Esophagus squamous epithelium (tissue), 5 donors: ENCODE data around the gene C3AR1. TPM values are rescaled to one million over a fixed set of nuclear protein-coding genes. Genes with fewer than 3 reads are reported as not detected.

Source experiments
- DNase-seq: peaks from one replicate; lab custom pipeline; 2025; lab: John Stamatoyannopoulos, UW
- H3K27ac ChIP-seq, 4 donors: fragments of 200-600 bp; sonication (generic); one replicate each; pipeline ENCODE4 v1.5.1; 2016 to 2019; ENCODE audit warnings: mild to moderate bottlenecking in 1 of 4
- H3K27me3 ChIP-seq, 4 donors: fragments of 200-600 bp; sonication (generic); 1 replicate in 3 of 4; 2 replicates in 1 of 4; pipeline versions ENCODE4 v1.5.1 to v1.6.0; 2017 to 2021; ENCODE audit warnings: antibody characterized with exemption in 1 of 4
- H3K36me3 ChIP-seq, 3 donors: fragments of 200-600 bp; sonication (generic); one replicate each; pipeline ENCODE4 v1.5.1; 2016 to 2019
- H3K4me1 ChIP-seq, 3 donors: fragments of 200-600 bp; sonication (generic); one replicate each; pipeline ENCODE4 v1.5.1; 2017 to 2019
- H3K4me3 ChIP-seq, 4 donors: fragments of 200-600 bp; sonication (generic); 1 replicate in 3 of 4; 2 replicates in 1 of 4; pipeline ENCODE4 v1.5.1; 2016 to 2019; ENCODE audit warnings: mild to moderate bottlenecking in 2 of 4, moderate library complexity in 1 of 4
- H3K9me3 ChIP-seq, 3 donors: fragments of 200-600 bp; sonication (generic); one replicate each; pipeline ENCODE4 v1.5.1; 2016 to 2019
- CTCF ChIP-seq, 6 experiments: fragments of 450-650 bp in 4 of 6; fragments of 200-600 bp in 2 of 6; sonication (generic) in 2 of 6; IDR thresholded peaks; one replicate each; pipeline ENCODE4 v1.5.1; 2016 to 2019; ENCODE audit warnings: antibody characterized with exemption in 6 of 6, mild to moderate bottlenecking in 4 of 6, moderate library complexity in 4 of 6
- POLR2A ChIP-seq, 4 donors: fragments of 450-650 bp; IDR thresholded peaks; one replicate each; pipeline ENCODE4 v1.6.1; 2017; ENCODE audit warnings: antibody characterized with exemption in 4 of 4, mild to moderate bottlenecking in 4 of 4, moderate library complexity in 3 of 4
- WGBS, 2 donors: methylation state at CpG; one replicate each; pipeline ENCODE4 v1.1.5; 2018; 5-methylcytosine and 5-hydroxymethylcytosine counted together
- intact Hi-C: fragments of 100-400 bp; cut with DNase I; formaldehyde crosslinking; loops from one replicate; pipeline ENCODE4 v1.15.0; 2022
- total RNA-seq, 4 donors: library from RNA; depleted of rRNA; stranded (reverse); fragments of >200 nt; gene quantifications; one replicate each; pipeline ENCODE4 v1.1.0, GENCODE V29; 2016
- donor health status: DM: yes; HTN: yes; CAD: no.

C3AR1 gene
- total RNA-seq, 4 donors from 2014 or later = 0.15 to 9.5 (median 4.7) TPM

GRCh38 chr12:8040791-8041190 lies 25.4 kb downstream of the C3AR1 start:
- intact Hi-C loops = no loop called here
- H3K36me3 ChIP-seq = peaks cover 11 to 75% (median 23%) of the 10 kb centered on the region in 3 donors

DNA sequence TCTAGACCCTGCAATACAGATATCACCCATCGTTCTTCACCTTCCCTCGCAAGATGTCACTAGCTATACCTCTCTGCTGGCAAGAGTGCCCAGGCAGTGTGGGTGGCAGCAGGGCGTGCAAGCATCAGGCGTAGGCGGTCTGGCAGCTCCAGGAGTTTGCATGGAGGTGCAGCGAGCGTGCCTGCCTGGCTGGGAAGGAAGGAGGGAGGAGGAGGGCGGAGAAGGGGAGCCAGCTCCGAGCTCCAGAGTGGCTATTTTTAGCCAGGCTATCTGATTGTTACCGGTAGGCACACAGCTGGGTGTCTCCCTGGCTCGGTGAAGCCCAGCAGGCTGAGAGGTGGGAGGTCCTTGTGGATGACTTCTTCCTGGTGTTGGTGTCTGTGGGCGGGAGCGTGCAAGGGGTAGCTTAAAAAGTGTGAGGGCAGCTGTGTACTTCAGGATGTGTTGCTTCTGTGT lies 27.5 kb downstream of the C3AR1 start:
- no peak for TF ChIP-seq POLR2A (IDR thresholded peaks at IDR 0.05)
- no peak for TF ChIP-seq CTCF (IDR thresholded peaks at IDR 0.05)
- 8 to 12% methylated on average over 2 to 8 of the region's 13 CpGs for WGBS, 2 donors
- Histone ChIP-seq H3K27me3 (no peaks in the 10 kb centered on the region), H3K27ac (peak overlapping the region; percentile 36 to 64 (median 56)), H3K4me3 (peak overlapping the region in 3 of 4 donors; percentile 19 to 54 (median 19)), H3K4me1 (peaks cover 41 to 59% (median 53%) of the 10 kb centered on the region in 3 donors), H3K36me3 (peaks cover 11 to 54% (median 13%) of the 10 kb centered on the region in 3 donors), H3K9me3 (no peaks in the 10 kb centered on the region)
- intact Hi-C loops = no loop called here
- DNase-seq = no peak

More at GRCh38 chr12:8040791-8041190, 25.4 kb downstream of the C3AR1 start:
- Histone ChIP-seq H3K27me3 (no peaks in the 10 kb centered on the region), H3K4me3 (no peak overlapping the region), H3K27ac (no peak overlapping the region), H3K4me1 (peaks cover 23 to 38% (median 32%) of the 10 kb centered on the region in 3 donors), H3K9me3 (no peaks in the 10 kb centered on the region)
- no peak for DNase-seq
- 80 to 90% methylated on average over 1 of the region's 1 CpG for WGBS, 2 donors
- no peak for TF ChIP-seq CTCF (IDR thresholded peaks at IDR 0.05)
- no peak for TF ChIP-seq POLR2A (IDR thresholded peaks at IDR 0.05)

DNA sequence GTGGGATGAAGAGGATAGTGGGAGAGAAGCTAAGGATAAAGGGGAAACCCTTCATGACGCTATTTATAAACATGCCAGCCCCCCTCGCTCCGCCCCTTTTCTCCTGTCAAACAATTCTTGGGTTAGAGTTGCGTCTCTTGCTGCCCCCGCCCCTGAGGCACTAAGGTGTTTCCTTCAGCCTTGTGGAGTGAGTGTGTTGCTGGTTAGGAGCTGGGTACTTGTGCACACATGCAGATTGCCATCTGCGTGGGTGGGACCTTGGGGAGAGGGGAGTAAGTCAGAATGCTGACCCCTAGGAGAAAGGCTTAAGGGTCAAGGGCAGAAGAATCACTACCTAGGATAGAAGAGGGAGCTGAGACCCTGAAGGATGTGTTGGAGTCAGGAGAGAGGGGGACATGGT lies 28.2 kb downstream of the C3AR1 start:
- intact Hi-C loops = no loop called here
- whole genome bisulfite sequencing, 2 donors = 23 to 29% methylated on average over 4 of the region's 6 CpGs

GRCh38 chr12:8037046-8037663 lies 29.0 kb downstream of the C3AR1 start:
- Histone ChIP-seq H3K27ac (peak overlapping the region in 3 of 4 donors; percentile 12 to 64 (median 50)), H3K27me3 (no peaks in the 10 kb centered on the region), H3K9me3 (no peaks in the 10 kb centered on the region), H3K36me3 (peaks cover 5 to 38% (median 11%) of the 10 kb centered on the region in 3 donors), H3K4me3 (no peak overlapping the region), H3K4me1 (peaks cover 48 to 67% (median 58%) of the 10 kb centered on the region in 3 donors)
- 20 to 40% methylated on average over 5 to 6 of the region's 6 CpGs for WGBS, 2 donors
- TF ChIP-seq CTCF (IDR thresholded peaks at IDR 0.05) (no peak), POLR2A (IDR thresholded peaks at IDR 0.05) (no peak)
- no peak for DNase-seq
- intact Hi-C loops = no loop called here

More for the DNA sequence above, 28.2 kb downstream of the C3AR1 start:
- peak overlapping the region; percentile 36 to 64 (median 56) for H3K27ac ChIP-seq
- peaks cover 11 to 46% (median 11%) of the 10 kb centered on the region in 3 donors for H3K36me3 ChIP-seq
- H3K4me1 ChIP-seq = peaks cover 48 to 66% (median 58%) of the 10 kb centered on the region in 3 donors
- TF ChIP-seq CTCF (IDR thresholded peaks at IDR 0.05) = no peak
- no peak for TF ChIP-seq POLR2A (IDR thresholded peaks at IDR 0.05)
- no peaks in the 10 kb centered on the region for H3K9me3 ChIP-seq
- no peak for DNase-seq
- no peaks in the 10 kb centered on the region for H3K27me3 ChIP-seq
- H3K4me3 ChIP-seq = peak overlapping the region in 2 of 4 donors; percentile 19 to 54

DNA sequence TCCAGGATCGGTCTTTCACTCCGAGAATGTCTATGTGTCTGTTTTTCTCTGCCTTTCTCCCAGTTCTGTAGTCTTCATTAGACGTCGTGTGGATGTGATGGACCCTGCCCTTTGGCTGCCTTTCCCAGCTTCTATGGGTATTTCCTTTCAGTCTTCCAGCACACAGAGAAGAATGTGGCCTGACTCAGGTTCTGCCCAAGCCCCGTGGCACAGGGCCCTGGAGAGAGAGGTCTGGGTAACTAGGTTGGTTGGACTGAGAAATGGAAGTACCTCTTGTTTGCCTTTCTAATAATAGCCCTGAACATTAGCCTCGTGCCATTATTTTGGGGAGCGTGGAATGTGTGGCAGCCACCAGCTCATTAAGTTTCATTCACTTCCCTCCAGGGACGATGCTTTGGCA lies 29.8 kb downstream of the C3AR1 start:
- Histone ChIP-seq H3K4me1 (peaks cover 48 to 75% (median 58%) of the 10 kb centered on the region in 3 donors), H3K36me3 (peaks cover 0 to 30% (median 11%) of the 10 kb centered on the region in 3 donors), H3K4me3 (no peak overlapping the region), H3K9me3 (no peaks in the 10 kb centered on the region), H3K27ac (no peak overlapping the region), H3K27me3 (no peaks in the 10 kb centered on the region)
- DNase-seq = no peak
- TF ChIP-seq CTCF (IDR thresholded peaks at IDR 0.05) (no peak), POLR2A (IDR thresholded peaks at IDR 0.05) (no peak)
- WGBS, 2 donors = 66 to 75% methylated on average over 6 to 8 of the region's 8 CpGs
- intact Hi-C loops = no loop called here
